ENCODE results near the gene CCNDBP1.
"Not testable (repeated sequence)": the region's sequence is repeated elsewhere in the genome, so short reads cannot be mapped to it uniquely, and the experiment has no call there.

CCNDBP1 gene

GRCh38 chr15:43194795-43195194 lies 9.6 kb downstream of the CCNDBP1 start:
- DNase-seq, result no peak

- no peak for DNase-seq
These were observed 11.8 kb downstream of the CCNDBP1 start for GRCh38 chr15:43196760-43197548.

GRCh38 chr15:43197773-43198172 lies 12.6 kb downstream of the CCNDBP1 start:
- not testable (repeated sequence) for DNase-seq

- DNase-seq, result not testable (repeated sequence)
These were observed 13.4 kb downstream of the CCNDBP1 start for GRCh38 chr15:43198556-43198955.

GRCh38 chr15:43198992-43199391 lies 13.8 kb downstream of the CCNDBP1 start:
- no peak for DNase-seq

- DNase-seq, result no peak
These were observed 14.8 kb downstream of the CCNDBP1 start for GRCh38 chr15:43199945-43200488.

- no peak for DNase-seq
These were observed 19.1 kb downstream of the CCNDBP1 start for GRCh38 chr15:43204016-43204901.

GRCh38 chr15:43206054-43206453 lies 20.9 kb downstream of the CCNDBP1 start:
- DNase-seq, result no peak

- DNase-seq, result no peak
These were observed 21.8 kb downstream of the CCNDBP1 start for GRCh38 chr15:43207024-43207423.

GRCh38 chr15:43208052-43209002 lies 23.1 kb downstream of the CCNDBP1 start:
- DNase-seq, result no peak

GRCh38 chr15:43209059-43209824 lies 24.0 kb downstream of the CCNDBP1 start:
- DNase-seq, result no peak

- no peak for DNase-seq
These were observed 25.1 kb downstream of the CCNDBP1 start for GRCh38 chr15:43210172-43210745.

- DNase-seq, result no peak
These were observed 25.6 kb downstream of the CCNDBP1 start for GRCh38 chr15:43210807-43211206.

GRCh38 chr15:43211224-43211735 lies 26.1 kb downstream of the CCNDBP1 start:
- DNase-seq, result no peak

- no peak for DNase-seq
These were observed 27.1 kb downstream of the CCNDBP1 start for GRCh38 chr15:43212299-43212698.

- DNase-seq, result no peak
These were observed 27.7 kb downstream of the CCNDBP1 start for GRCh38 chr15:43212951-43213350.

- no peak for DNase-seq
These were observed 28.3 kb downstream of the CCNDBP1 start for GRCh38 chr15:43213466-43213865.

- no peak for DNase-seq
These were observed 29.0 kb downstream of the CCNDBP1 start for GRCh38 chr15:43214169-43214568.

- no peak for DNase-seq
These were observed 29.5 kb downstream of the CCNDBP1 start for GRCh38 chr15:43214592-43215295.

- no peak for DNase-seq
These were observed 30.8 kb downstream of the CCNDBP1 start for GRCh38 chr15:43215961-43216360.
